H1 (cell line): ENCODE data around the gene CITED4. TPM values are rescaled to one million over a fixed set of nuclear protein-coding genes. Genes with fewer than 3 reads are reported as not detected.

Source experiments
- CHD2 ChIP-seq: IDR thresholded peaks from 2 replicates; pipeline ENCODE4 v1.6.1; 2012; ENCODE audit warnings: low read length, improper control_type of control experiment
- polyA plus RNA-seq, 7 experiments: library from polyadenylated mRNA; depleted of rRNA in 3 of 7; stranded (reverse) in 5 of 7; unstranded in 2 of 7; fragments of >200 nt in 5 of 7; fragments of 200-250 nt in 2 of 7; gene quantifications; 1 replicate in 5 of 7; 2 replicates in 1 of 7; 4 replicates in 1 of 7; pipeline versions ENCODE4 v1.2.1 to v1.2.3, GENCODE V29; 2011 to 2013; ENCODE audit warnings: missing spikeins in 2 of 7, mixed read lengths in 2 of 7
- total RNA-seq: library from RNA; stranded (reverse); fragmentation: NEBNext Ultra II Directional; extraction: Animal tissue kit (Norgen Biotek cat#: 25700); gene quantifications from 2 replicates; pipeline ENCODE4 v1.2.1, GENCODE V29; 2021

The CITED4 gene
- total and polyA plus RNA-seq, 2 of the 8 experiments (the other 6 are each of a cell fraction or from before 2014, with no cell fraction given): 5.4 to 16.3 TPM

GRCh38 chr1:40886318-40887011 lies 24.3 kb upstream of the CITED4 start (continued):
- no peak for TF ChIP-seq CHD2
